HG02642 (cell line): ENCODE measurements around the gene CZIB.

Experiments used
- ATAC-seq: cut with Tn5 transposase; IDR thresholded peaks from one replicate; pipeline ENCODE4 v1.9.1; 2021; ENCODE audit warnings: mild to moderate bottlenecking; ENCODE audit not compliant: unreplicated experiment, poor library complexity

Gene CZIB

DNA sequence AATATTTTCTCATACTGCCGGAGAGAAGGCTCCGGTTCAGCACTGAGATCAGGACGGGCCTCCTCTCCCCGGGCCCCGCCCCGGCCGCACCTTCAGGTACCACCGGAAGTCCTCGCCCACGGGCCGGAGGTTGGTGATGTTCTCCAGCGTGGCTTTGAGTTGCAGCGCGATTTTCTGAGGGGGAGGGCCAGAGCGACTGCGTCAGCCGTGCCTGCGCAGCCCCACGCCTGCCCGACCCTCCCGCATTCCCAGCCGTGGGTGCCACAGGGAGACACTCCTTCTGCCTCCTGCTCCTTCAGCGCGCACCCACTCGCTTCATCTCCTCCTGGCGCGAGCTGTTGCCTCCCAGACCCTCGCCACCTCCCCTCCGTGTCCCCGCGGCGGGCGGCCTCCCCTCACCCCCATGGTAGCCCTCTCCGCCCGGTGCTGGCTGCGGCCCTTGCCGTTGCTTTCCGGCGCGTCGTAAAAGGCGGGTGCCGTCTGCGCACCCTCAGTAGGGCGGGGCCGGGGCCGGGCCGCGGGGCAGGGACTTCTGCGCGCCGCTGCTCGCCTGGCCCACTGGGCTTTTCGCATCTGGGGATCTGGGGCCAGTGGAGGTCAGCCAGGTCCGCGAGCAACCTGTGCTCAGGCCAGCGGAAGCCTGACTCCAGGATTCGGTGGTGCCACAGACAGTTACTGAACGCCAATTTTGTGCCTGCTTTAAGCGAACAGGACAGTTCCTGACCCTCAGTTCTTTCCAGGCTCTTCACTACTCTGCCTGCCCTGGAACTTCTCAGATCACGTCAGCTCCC lies at the start of gene CZIB:
TSS of gene CZIB (minus strand) at position 464 of the 791 bp plus-strand sequence. CDS start at position 405, 59 bp downstream.
- ATAC-seq = peak; percentile 92

DNA sequence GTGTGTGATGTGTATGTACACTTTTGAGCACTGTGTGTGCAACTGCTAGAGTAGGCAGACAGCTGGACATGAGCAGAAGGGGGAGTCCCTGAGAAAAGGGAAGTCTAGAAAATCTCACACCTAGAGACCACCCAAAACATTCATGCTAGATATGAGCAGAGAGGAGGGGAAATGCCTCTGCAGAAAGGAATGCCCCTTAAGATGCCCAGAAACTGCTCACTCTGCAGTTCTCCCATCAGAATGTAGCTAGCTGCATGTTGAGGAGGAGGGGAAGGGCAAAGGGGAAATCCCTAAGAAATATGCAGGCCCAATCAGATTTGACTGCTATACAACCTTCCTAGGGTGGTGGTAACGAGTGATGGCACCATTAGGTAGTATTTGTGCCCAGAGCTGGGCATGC lies 49.7 kb upstream of the CZIB start:
- no peak for ATAC-seq

DNA sequence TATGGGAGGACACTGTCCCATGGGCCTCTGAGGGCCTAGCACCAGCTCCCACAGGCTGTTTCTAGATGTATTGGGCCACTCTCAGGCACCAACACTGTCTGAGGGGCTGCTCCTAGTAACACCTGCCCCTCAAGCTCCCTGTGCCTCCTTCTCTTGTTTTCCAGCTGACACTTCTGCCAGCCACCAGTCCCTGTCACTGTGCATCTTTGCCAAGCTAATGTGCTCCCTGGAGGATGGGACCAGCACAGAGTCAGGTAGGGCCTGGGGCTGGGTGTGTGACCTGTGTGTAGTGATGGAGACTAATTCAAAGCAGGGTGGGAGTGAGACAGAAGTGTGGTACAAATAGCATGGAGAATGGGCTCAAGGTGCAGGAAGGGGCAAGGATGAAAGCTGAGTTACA lies 47.3 kb upstream of the CZIB start:
- ATAC-seq = no peak

DNA sequence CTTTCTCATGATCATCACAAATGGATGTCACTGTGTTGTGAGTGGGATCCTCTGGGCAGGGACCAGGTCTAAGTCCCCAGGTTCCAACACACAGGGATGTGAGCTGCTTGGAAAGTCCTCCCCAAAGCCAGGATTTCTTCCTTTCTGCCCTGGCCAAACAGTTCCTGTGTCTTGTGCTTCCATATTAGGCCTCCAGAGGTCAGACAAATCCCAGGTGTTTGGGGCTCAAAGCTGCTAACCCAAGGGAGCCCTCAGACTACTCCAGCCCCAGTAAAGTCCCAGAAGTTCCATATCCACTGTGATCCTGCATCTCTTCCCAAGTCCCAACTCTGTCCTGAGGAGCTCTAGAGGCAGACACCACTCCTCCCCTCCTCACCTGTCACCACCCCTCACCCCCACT lies 45.6 kb upstream of the CZIB start:
- ATAC-seq = no peak

DNA sequence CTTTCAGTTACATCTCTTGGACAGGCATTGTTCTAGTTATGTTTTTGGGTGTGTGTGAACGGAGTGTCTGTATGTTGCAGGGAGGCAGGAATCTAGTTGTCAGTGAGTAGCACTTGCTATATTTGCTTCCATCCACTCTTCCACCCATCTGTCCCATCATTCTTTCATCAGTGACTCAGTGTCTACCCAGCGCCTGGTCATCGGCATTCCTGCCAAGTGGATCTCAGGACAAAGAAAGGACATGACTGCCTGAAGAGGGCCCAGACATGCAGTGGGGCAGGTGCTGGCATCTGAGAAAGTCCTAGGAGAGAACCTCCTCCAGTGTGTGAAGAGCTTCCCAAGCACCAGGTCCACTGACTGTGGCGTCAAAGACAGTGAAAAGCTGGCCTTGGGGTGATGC lies 45.1 kb upstream of the CZIB start:
- ATAC-seq = no peak

DNA sequence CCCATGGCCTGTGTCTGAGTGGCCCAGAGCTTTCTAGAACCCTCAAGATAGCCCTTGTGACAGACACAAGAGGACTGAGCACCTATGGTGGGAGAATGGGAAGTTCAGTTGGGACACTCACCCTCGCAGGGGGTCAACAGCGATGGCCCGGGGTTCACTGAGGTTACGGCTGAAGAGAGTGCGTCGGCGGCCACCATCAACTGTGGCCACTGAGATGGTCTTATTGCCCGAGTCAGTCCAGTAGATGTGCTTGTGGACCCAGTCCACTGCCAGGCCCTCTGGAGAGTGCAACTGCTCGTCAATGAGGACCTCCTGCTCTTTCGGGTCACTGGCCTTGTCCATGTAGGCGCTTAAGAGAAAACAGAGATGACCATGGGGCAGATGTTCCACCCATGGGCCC lies 43.6 kb upstream of the CZIB start:
- no peak for ATAC-seq

DNA sequence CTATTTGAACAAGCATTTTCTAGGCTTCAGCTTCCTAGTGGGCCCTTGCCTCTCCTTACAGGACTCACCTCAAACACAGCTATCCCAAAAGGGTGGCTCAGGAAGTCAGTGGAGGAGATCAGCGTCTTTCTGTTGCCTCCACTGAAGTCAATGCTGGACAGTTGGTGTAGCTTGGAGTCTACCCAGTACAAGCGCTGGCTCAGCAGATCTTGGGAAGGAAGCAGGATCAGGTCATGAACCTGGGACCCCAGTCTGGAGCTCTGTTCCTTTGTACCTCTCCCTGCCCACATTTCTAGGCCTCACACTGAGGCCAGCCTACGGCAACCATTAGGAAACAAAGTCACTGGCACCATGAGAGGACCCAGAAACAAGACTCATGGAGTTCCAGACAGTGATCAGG lies 41.6 kb upstream of the CZIB start:
- no peak for ATAC-seq

DNA sequence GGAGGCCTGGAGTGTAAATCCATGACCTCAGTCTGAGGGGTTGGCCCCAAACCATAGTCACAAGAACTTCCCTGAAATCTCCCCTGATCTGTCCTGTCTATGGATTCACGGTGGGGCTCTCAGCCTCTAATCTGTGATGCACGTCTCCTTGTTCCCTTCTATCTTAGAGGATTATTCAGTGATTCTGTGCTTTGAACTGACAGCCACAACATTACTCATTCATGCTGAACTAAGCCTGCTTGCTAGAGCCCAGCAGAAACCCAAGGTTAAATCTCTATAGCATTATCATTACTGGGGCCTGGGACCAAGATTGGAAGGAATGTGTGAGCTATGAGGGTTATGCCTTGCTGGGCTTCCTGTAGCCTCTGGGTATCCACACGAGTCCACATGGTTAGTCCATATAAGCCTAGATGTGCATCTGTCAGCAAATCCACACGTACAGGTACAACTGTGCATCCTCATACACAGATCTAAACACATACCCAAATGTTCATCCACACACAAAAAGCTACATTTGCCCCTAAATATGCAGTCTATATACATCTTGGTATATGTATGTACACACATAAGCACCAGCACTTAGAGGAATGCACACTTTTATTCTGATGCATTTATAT lies 40.3 kb upstream of the CZIB start:
- no peak for ATAC-seq

DNA sequence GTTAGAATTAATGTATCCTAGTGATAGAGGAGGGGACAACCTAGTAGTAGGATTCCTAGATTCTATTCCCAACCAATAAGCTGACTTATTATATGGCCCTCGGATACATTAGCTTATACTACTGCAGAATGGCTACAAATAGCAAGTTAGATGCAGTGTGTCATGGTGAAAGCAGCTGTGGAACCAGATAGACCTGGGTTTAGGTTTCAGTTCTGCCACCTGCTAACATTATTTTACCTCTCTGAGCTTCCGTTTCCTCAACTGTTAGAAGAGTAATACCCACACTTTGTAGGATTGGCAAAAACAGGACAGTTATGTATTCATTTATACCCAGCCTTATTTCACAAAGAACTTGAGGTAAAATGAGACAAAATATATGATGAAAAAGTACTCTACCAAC lies 39.5 kb upstream of the CZIB start:
- peak; percentile 68 for ATAC-seq

DNA sequence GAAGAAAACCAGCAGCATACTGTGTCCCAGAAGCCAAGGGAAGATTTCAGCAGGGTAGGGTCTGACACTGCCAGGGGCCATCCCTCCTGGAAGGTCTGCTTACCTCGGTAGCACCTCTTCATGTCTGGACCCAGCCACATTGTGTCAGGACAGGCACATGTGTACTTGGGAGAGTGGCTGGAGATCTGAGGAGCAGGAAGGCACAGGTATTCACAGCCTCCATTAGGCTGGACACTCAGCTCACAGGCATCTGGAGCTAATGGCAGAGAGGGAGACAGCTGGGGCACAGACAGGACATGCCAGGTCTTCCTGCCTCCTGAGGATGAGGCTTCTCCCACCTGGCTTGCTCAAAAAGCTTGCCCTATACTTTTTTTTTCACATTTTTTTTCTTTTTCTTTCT lies 37.8 kb upstream of the CZIB start:
- no peak for ATAC-seq

DNA sequence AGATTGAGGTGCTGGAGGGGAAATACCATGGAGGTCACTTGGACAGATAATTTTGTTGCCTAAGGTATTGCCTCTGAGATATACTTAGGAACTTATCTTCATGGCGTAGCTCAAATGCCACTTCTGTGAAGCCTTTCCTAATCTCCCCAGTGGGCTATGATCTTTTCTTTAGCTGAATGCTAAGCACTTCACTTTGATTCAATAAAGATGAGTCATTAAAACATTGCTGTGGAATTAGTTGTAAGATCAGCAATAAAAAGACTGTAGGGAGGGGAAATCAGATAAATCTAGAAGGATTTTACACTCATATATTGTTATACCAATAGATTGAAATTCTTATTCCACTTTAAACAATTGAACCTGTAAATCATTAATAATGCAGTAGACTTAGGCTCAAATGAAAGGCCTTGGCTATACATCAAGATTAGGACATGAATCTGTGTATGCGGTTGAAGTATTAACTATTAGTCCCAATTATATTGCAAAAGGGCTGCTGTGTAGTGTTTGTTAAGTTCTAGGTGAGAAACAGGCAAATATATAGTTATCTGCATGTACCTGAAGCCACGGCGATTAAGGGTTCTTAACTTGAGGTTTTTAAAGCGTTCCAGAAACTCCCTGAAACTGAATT lies 37.1 kb upstream of the CZIB start:
- ATAC-seq = no peak

DNA sequence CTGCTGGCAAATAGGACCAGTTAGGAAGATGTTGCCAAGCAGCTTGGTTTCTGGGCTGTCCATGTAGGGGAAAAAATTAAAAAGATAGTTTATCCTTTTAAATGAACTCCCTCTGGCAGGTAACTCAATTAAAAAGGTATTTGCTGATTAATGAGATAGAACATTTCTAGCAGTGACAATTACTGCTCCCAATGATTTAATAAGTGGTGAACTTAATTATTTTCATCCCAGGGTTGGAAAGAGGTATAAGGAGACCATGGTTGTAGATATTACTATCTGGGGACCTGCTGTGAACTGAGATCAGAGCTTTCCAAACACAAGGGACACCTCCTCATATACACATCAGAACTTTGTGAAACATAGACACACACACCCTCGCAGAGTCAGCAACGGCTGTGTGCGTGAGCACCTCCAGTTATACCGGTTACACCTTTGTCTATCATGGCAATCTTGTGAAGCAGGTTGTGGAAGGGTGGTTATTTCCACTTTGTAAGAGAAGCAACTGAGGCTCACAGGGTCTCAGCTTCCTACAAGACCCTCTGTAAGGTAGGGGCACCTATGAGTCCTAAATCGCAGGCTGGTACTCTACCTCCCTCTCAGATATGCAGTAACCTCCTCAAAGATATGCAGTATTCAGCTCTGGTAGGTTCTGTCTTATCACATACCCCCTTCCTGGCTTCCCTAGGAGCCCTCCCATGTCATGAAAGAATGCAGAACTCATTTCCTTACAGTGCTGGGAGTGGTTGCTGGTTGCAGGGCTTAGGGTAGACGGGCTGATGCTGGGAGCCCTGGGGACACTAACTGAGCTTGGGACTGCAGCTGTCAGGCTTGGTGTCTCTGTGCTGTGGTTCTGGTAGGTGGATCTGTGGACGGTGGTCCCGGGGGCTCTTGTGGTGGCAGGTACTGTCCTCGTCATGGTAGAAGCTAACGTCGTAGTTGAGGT lies 36.3 kb upstream of the CZIB start:
- ATAC-seq = no peak

DNA sequence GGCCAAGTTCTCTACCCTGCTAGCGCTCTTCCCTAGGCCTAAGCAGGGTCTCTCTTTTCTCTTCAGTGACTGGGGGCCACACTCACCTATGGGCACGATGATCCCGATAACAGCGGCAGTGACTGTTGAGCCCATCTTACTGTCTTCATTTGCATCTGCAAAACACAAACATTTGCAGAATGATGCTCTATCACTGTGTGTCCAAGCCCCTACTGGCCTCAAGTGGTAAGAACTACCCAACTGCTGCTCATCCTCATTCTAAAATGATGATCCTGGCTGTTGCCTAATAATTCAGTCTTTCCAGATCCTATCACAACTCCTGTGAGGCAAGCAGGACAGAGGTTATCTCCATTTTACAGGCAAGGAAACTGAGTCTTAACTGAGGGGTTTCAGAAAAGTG lies 34.6 kb upstream of the CZIB start:
- ATAC-seq = no peak

DNA sequence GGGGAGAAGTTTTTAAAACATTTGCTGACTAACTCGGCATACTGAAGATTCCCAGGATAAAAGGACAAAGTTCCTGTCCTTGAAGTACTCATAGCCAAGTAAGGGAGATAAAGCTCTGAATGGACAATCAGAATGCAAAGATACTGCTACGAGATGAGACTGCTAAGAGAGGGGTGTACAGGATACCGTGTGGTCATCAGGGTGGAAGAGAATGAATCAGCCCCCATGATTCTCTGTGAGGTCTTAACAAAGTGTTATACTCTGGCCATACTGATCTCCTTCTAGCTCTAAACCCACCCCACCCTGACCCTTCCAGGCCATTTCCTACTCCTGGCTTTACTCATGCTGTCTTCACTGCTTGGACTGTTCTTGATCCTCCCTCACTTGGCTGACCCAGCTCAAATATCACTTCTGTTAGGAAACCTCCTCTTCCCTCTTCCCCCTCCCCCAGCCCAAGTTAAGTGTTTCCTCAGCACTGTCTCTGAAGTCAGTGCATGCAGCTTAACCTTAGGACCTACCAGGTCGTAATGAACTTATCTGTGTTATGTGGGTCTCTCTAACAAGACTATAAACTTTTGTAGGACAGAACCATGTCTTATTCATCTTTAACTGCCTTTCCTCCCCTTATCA lies 33.7 kb upstream of the CZIB start:
- ATAC-seq = no peak

DNA sequence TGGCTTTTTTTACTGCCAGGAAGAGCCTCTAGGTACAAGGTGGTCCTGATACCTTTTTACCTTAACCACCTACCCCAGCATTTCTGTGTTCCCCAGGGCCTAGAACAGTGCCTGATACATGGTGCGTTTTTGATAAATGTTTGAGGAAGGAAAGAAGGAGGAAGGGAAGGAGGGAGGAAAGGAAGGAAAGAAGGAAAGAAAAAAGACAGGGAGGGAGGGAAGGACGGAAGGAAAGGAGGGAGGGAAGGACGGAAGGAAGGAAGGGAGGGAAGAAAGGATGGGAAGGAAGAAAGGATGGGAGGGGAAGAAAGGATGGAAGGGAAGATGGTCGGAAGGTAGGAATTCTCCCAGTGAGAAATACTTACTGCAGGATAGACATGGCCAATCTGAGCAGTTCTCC lies 29.9 kb upstream of the CZIB start:
- ATAC-seq = no peak

DNA sequence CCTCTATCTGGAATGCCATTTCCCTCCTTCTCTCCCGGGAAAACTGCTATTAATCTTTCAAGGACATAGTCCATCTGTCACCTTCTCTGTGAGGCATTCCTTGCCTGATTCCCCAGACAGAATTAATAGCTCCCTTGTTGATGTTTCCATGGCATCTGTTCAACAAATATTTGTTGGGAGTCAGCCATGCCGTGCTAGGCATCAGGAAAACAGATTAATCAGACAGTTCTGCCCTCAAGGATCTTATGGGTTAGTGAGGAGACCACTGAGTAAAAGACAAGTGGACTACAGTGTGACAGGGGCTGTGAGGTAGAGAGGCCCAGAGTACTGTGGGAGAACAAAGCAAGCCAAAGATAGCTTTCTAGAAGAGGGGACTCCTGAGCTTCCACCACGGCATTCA lies 29.3 kb upstream of the CZIB start:
- ATAC-seq = no peak

DNA sequence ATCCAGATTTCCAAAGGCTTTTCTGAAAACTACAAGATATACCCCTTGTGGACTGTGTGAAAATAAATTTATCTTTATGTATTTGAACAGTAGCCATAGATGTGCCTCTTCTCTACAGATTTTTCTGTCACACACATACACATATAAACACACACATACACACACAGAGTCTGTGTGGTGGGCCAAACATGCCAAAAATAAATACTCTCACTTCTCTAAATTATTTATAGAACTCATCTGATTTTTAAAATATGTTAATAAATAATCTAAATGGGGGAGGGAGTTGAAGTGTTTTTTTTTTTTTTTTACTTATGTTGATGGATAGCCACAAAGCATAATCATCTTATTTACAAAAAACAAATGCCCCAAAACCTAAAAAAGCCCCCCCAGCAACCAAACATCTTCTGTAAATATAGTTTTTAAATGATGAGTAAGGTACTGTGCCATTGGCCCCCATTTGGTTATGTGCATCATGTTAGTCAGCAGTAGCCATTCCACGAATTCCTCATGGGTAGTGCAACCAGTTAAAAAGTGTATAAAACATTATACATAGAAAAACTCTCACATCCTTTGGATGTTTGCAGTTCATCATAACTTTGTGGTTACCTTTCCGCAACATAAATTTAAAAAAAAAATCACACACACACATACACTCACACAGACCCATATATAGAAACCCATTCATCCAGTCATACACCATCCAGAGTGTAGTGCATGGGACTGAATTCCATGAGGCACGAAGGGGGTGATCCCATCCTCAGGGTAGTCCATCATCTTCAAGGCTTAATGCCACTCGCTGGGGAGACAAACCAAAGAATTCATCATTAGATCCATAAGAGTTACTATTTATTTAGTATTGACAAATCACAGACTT lies 26.1 kb upstream of the CZIB start:
- ATAC-seq = no peak

DNA sequence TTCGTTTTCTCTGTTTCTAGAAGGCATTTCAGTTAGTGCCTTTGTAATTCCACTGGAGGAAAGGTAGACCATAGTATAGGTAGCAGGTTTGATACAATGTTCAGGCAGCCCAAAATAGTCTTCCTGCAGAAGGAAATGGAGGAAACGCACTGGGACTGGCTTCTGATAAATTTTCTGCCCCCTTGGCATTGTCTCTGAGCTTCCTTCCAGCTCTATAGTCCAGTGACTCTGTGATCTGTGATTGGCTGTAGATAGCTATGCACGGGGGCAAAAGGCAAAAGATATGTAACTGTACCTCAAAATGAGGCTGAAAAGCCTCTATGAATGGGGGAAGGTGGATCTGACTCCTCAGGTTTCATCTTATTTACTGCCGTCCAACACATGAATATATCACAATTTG lies 23.7 kb upstream of the CZIB start:
- ATAC-seq = no peak

DNA sequence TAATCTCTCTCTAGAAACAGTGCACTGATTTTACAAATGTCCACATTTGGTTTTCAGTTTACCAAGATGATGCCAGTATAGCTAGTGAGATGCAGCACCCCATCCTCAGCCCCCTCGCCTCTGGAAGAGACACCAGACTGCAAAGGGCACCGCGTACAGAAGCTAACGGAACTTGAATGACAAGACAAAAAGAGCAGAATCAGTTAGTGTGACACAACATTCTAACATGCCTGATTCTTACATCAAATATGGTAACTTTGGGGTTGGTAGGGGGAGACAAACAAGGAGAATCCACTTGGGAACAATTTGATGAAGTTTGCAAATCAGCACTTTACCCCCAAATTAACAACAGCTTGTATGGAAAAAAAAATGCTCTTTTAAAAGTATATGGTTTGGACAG lies 21.9 kb upstream of the CZIB start:
- ATAC-seq = no peak
